ENCODE results near the gene TMEM178B.

- no peak for TF ChIP-seq POLR2A (IDR thresholded peaks at IDR 0.05)
- no peak for TF ChIP-seq CTCF (IDR thresholded peaks at IDR 0.05)
These were observed 295.6 kb downstream of the TMEM178B start for GRCh38 chr7:141369422-141369821.

Data from lower leg skin (tissue), 3 donors.